Upper lobe of right lung (tissue), 1 donor: Measurements from ENCODE around the gene ANO2. TPM values are rescaled to one million over a fixed set of nuclear protein-coding genes. Genes with fewer than 3 reads are reported as not detected.

Experiments used
- ATAC-seq: fragments of 200-7000 bp; cut with Tn5 transposase; one replicate; pipeline ENCODE4 v1.9.1; 2020; ENCODE audit warnings: mild to moderate bottlenecking, moderate library complexity
- DNase-seq: peaks from one replicate; pipeline ENCODE4 v3.0.0-alpha.2; 2020
- H3K27ac ChIP-seq: fragments of 200-600 bp; one replicate; pipeline ENCODE4 v1.8.0; 2022
- H3K27me3 ChIP-seq: fragments of 200-600 bp; one replicate; pipeline ENCODE4 v1.8.0; 2022; ENCODE audit warnings: mild to moderate bottlenecking
- H3K36me3 ChIP-seq: fragments of 200-600 bp; one replicate; pipeline ENCODE4 v1.8.0; 2022
- H3K4me1 ChIP-seq: fragments of 200-600 bp; one replicate; pipeline ENCODE4 v1.8.0; 2022
- H3K4me3 ChIP-seq: fragments of 200-600 bp; one replicate; pipeline ENCODE4 v1.8.0; 2022; ENCODE audit warnings: mild to moderate bottlenecking
- H3K9me3 ChIP-seq: fragments of 200-600 bp; one replicate; pipeline ENCODE4 v1.8.0; 2022
- intact Hi-C: fragments of 100-400 bp; cut with DNase I; formaldehyde crosslinking; loops from one replicate; pipeline ENCODE4 v1.11.0; 2022
- total RNA-seq: library from RNA; stranded (reverse); fragmentation: NEBNext Ultra II Directional; extraction: Animal tissue kit (Norgen Biotek cat#: 25700); gene quantifications from one replicate; pipeline ENCODE4 v1.2.1, GENCODE V29; 2021
- TF ChIP-seq, protein P1 (sequence below): fragments of 200-600 bp; IDR thresholded peaks from one replicate; pipeline ENCODE4 v1.8.0; 2022; ENCODE audit warnings: antibody characterized with exemption
- donor health status: DM: no; HTN: yes; CAD: no; lungs with severe emphysema.

Gene ANO2
- total RNA-seq, 1 donor from 2014 or later: 36.8 TPM

DNA sequence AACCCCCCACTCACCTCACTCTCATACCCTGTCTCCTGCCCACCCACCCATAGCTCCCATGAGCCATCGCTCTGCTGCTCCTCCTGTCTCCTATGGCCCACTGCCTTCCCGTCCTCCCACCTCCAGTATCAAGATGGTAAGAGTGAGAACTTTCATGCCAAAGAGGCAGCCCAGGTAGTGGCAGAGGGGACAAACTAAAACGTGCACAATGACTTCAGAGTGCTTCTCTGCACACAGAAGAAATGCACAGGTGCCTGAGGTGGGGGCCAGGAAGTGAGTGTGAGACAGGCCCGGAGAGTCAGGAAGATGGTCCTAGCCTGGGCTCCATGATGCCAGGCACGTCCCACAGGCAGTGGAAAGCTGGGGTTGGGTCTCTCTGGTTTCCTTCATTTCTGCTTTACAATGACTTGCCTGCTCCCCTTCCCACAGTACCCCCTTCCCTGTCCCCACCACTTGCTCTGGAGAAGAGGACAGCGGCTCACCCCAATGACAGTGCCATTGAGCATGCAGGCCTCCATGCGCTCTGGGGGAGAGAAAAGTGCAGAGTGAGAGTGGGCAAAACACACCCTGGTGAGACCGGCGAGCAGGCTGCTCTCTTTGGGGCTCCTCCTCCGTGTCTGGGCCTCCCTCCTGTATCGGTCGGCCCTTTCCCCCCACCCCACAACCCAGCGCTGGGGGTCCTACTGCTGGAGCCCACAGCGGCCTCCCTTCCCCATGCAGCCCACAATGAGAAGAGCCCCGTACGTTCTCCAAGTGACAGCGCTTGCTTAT, 22.8 kb upstream of the ANO2 start:
- H3K4me3 ChIP-seq: no peak overlapping the region
- H3K27ac ChIP-seq: no peak overlapping the region
- H3K4me1 ChIP-seq: no peaks in the 10 kb centered on the region
- H3K9me3 ChIP-seq: no peaks in the 10 kb centered on the region
- DNase-seq (no peak), ATAC-seq (no peak)
- H3K27me3 ChIP-seq: no peaks in the 10 kb centered on the region
- intact Hi-C loops: no loop called here
- TF ChIP-seq, protein P1, sequence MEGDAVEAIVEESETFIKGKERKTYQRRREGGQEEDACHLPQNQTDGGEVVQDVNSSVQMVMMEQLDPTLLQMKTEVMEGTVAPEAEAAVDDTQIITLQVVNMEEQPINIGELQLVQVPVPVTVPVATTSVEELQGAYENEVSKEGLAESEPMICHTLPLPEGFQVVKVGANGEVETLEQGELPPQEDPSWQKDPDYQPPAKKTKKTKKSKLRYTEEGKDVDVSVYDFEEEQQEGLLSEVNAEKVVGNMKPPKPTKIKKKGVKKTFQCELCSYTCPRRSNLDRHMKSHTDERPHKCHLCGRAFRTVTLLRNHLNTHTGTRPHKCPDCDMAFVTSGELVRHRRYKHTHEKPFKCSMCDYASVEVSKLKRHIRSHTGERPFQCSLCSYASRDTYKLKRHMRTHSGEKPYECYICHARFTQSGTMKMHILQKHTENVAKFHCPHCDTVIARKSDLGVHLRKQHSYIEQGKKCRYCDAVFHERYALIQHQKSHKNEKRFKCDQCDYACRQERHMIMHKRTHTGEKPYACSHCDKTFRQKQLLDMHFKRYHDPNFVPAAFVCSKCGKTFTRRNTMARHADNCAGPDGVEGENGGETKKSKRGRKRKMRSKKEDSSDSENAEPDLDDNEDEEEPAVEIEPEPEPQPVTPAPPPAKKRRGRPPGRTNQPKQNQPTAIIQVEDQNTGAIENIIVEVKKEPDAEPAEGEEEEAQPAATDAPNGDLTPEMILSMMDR: no peak
- no peaks in the 10 kb centered on the region for H3K36me3 ChIP-seq

DNA sequence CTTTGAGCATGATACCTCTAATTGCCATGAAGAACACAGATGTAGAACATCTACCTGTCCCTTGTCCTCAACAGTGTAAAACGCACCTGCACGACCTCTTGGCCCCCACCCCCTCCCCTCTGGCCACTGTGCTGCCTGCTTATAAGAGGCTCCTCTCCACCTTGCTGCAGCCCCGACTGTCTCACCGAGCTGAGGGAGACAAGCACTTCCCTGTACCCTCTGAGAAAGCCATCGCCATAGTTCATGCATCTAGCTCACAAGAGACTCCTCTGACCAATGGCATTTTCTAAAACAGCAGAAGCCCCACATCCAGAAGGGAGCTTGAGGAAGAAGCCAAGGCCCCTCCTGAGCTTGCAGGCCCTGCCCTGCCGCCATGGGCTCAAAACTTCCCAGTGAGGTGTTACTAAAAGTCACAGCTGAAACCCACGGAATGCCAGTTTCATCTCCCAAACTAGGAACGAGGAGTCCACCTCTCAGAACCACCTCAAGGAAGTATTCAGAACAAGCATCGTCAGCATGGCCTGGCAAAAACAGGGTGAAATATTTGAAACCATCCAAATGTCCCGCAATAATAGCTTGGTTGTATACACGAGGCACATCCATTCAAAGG, 21.5 kb upstream of the ANO2 start:
- no peak for ATAC-seq
- intact Hi-C loops: no loop called here

GRCh38 chr12:5965950-5966383, 20.9 kb upstream of the ANO2 start:
- no peaks in the 10 kb centered on the region for H3K9me3 ChIP-seq
- no peaks in the 10 kb centered on the region for H3K27me3 ChIP-seq
- H3K4me3 ChIP-seq: no peak overlapping the region
- peak; percentile 74 for DNase-seq
- intact Hi-C loops: no loop called here
- ATAC-seq: peak; percentile 89
- H3K27ac ChIP-seq: no peak overlapping the region
- H3K4me1 ChIP-seq: no peaks in the 10 kb centered on the region
- TF ChIP-seq, protein P1: peak; percentile 81
- no peaks in the 10 kb centered on the region for H3K36me3 ChIP-seq

More for the DNA sequence above, 21.5 kb upstream of the ANO2 start:
- H3K27ac ChIP-seq: no peak overlapping the region
- H3K4me1 ChIP-seq: no peaks in the 10 kb centered on the region
- DNase-seq: no peak
- no peak overlapping the region for H3K4me3 ChIP-seq
- no peaks in the 10 kb centered on the region for H3K27me3 ChIP-seq
- TF ChIP-seq, protein P1: no peak
- no peaks in the 10 kb centered on the region for H3K36me3 ChIP-seq
- no peaks in the 10 kb centered on the region for H3K9me3 ChIP-seq

DNA sequence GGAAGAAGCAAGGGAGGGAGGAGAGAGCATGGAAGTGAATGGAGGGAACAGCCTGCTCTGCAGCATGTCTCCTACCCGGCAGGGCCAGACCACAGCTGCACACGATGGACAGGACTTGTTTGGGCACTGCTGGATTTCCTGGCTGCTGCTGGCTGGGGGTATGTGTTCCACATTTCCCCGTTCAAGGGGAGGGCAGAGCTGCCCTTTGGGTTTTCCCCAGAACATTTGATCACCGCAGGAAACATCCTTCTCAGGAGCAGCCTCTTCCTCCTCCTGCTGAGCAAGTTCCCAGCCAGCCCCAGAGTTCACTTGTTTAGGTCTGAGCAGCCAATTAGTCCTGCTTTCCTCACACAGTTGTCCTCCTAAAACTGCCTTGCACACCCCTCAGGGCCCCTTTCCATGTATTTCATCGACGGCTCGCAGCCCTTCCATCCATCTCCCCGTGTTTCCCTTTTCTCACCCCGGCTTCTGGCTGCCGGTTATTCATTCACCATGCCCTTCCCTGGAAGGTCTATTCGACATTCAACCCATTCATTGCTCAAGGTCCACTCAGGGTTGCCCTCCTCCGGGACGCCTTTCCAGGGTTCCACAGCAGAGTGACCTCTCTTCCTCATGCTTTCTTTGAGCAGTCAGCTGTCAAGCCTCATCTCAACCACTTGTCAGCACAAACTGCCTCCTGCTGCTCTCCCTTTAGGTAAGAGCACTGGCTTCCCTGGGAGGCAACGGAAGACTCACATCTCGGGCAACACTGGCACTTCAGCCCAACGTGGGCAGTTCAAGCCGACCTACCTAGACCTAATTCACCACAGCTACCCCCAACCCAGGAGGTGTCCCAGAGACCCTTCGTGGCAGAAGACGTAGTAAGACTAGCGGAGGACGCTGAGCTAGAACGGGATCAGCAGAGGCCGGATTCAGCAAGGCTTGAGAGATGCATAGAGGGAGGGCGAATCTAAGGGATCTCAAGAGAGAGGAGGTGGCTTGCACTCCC, 20.1 kb upstream of the ANO2 start:
- Histone ChIP-seq H3K4me1 (no peaks in the 10 kb centered on the region), H3K4me3 (no peak overlapping the region), H3K27me3 (no peaks in the 10 kb centered on the region), H3K36me3 (no peaks in the 10 kb centered on the region), H3K9me3 (no peaks in the 10 kb centered on the region), H3K27ac (no peak overlapping the region)
- TF ChIP-seq, protein P1: no peak
- intact Hi-C loops: no loop called here
- DNase-seq (no peak), ATAC-seq (no peak)

DNA sequence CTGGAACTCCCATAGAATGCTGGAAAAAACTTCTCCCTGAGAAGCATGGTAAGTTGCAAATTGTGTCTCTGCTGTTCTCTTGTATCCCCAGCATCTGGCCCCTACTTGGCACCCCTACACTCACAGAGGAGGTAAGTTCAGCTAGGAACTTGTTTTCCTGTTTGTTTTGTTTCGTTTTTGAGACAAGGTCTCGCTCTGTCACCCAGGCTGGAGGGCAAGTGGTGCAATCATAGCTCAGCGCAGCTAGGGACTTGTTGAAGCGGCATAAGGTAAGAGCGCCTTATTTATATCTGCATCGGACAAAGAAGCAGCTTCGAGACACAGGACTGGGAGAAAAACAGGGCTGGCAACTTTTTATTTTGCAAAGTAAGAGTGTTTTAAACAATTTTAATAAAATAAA, 18.5 kb upstream of the ANO2 start:
- peaks cover 4% of the 10 kb centered on the region for H3K36me3 ChIP-seq
- no peak overlapping the region for H3K4me3 ChIP-seq
- no peak overlapping the region for H3K27ac ChIP-seq
- no peaks in the 10 kb centered on the region for H3K4me1 ChIP-seq
- intact Hi-C loops: no loop called here
- TF ChIP-seq, protein P1: no peak
- DNase-seq (no peak), ATAC-seq (no peak)
- H3K27me3 ChIP-seq: no peaks in the 10 kb centered on the region
- H3K9me3 ChIP-seq: no peaks in the 10 kb centered on the region
